ENCODE data around the gene MFSD6.

DNA sequence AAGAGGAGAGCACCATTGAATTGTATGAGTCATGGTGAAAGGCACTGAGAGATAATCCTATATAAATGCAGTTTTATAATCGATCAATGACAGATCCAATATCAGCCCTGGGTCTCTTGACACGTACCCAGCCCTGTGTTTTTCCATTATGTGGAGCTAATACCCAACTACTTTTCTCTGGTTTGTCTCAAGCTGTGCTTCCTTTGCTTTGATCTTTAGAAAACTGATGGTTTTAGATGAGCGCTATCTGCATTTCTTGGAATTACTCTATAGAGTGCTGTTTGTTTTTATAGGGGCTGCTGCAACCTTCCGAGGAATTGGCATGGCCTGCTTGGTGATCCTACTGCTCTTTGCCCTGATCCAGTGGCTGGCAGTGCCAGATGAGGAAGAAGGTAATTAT lies 81.3 kb downstream of the MFSD6 start:
- TF ChIP-seq, protein P1, sequence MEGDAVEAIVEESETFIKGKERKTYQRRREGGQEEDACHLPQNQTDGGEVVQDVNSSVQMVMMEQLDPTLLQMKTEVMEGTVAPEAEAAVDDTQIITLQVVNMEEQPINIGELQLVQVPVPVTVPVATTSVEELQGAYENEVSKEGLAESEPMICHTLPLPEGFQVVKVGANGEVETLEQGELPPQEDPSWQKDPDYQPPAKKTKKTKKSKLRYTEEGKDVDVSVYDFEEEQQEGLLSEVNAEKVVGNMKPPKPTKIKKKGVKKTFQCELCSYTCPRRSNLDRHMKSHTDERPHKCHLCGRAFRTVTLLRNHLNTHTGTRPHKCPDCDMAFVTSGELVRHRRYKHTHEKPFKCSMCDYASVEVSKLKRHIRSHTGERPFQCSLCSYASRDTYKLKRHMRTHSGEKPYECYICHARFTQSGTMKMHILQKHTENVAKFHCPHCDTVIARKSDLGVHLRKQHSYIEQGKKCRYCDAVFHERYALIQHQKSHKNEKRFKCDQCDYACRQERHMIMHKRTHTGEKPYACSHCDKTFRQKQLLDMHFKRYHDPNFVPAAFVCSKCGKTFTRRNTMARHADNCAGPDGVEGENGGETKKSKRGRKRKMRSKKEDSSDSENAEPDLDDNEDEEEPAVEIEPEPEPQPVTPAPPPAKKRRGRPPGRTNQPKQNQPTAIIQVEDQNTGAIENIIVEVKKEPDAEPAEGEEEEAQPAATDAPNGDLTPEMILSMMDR (IDR thresholded peaks at IDR 0.05) = no peak
- TF ChIP-seq POLR2A (IDR thresholded peaks at IDR 0.05) = no peak

Measured in thyroid gland (tissue), 4 donors.